GM20431 (cell line): ENCODE measurements around the gene CLSTN2.

ENCODE experiments used
- in situ Hi-C: fragments of 300-500 bp; cut with MseI, MboI; formaldehyde crosslinking; loops from one replicate; pipeline ENCODE4 v1.15.0; 2020; ENCODE audit warnings: low sequenced_read_pairs; ENCODE audit not compliant: unreplicated experiment

CLSTN2 gene

GRCh38 chr3:139935016-139935865 is at the start of gene CLSTN2:
TSS of gene CLSTN2 (plus strand) at chr3:139935185.
- in situ Hi-C loops = no loop called here

GRCh38 chr3:139887431-139887830 is 47.6 kb upstream of the CLSTN2 start:
- in situ Hi-C loops = no loop called here

DNA sequence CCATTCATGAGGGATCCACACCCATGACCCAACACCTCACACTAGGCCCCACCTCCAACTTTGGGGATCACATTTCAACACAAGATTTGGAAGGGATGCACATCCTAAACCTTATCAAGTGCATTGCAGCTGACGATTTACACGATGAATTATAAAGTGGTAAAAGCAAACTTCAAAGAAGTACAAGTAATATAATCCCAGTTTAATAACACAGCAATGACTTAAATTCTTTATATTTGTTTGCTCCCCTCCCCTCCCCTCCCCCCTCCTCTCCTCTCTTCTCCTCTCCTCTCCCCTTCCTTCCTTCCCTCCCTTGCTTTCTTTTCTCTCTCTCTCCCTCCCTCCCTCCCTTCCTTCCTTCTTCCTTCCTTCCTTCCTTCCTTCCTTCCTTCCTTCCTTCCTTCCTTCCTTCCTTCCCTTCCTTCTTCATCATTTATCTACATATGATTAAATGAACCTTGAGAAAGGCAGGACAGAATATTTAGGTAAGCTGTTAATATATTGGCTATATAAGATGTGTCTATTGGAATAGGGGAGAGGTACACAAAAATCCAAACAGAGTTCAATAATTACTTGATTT is 46.3 kb upstream of the CLSTN2 start:
- in situ Hi-C loops = no loop called here

DNA sequence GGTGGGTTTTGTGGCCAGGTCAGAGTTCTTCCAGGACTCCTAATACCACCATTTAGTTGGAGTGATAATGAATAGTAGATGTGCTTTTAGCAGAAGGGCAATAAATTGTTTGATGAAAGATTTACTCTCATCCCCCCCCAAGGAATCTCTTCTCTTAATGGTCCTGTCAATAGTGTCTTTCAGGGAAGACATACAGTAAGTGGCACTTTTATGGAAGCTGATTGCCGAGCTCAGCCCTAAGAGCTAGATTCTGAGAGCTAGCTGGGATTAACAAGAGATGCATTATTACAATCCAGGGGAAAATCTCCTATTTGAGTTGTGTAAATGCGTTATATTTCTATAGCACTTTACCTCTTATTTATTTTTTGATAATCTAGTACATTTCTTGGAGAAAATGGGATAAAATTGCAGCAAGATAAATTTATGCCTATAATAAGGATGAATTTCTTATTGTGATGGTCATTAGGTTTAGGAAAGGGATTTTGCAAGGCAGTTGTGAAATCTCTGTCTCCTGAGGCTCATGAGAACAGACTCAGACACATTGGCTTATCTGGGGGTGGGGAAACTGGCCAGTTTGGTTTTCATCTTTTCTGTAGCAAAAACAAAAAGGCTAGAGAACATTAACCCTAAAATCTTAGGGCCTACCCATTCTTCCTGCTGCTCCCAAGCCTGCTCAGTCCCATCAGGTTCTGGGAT is 41.6 kb upstream of the CLSTN2 start:
- in situ Hi-C loops = no loop called here

- in situ Hi-C loops = no loop called here
These were observed 40.9 kb upstream of the CLSTN2 start for GRCh38 chr3:139893963-139894642.

- in situ Hi-C loops = no loop called here
These were observed 40.4 kb upstream of the CLSTN2 start for GRCh38 chr3:139894643-139894989.

DNA sequence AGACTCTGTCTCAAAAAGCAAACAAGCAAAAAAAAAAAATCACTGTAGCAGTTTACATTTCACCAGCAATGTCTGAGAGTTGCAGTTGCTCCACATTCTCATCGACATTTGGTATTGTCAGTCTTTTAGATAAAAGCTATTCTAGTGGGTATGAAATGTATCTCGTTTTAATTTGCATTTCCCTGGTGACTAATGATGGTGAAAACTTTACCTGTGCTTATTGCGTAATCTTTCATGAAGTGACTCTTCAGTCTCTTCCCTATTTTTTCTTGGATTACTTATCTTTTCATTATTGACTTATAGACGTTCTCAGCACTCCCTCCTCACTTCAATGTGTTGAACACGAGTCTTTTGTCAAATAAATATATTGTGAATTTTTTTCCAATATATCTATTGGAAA is 37.2 kb upstream of the CLSTN2 start:
- in situ Hi-C loops = no loop called here

DNA sequence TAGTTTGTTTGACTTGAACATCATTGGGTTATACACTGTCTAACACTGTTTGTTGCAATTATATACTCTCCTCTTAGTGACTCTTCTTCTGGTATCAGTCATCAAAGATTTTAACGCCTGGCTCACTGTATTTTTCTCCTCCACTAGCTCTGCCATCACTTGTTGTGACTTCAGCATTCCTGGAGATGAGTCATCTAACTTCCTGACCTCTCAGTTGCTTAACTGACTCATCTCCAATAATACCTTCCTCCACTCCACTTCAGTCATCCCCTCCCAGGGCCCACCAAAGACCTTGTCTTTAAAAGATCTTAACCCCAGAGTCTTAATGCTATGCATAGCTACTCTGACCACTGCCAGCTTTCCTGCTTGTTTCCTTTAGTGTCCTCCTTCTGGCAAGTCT is 28.6 kb upstream of the CLSTN2 start:
- in situ Hi-C loops = no loop called here

GRCh38 chr3:139909811-139910210 is 25.2 kb upstream of the CLSTN2 start:
- in situ Hi-C loops = no loop called here

GRCh38 chr3:139916271-139916670 is 18.7 kb upstream of the CLSTN2 start:
- in situ Hi-C loops = no loop called here

GRCh38 chr3:139917226-139917785 is 17.7 kb upstream of the CLSTN2 start:
- in situ Hi-C loops = no loop called here

- in situ Hi-C loops = no loop called here
These were observed 6.1 kb upstream of the CLSTN2 start for GRCh38 chr3:139928708-139929505.

DNA sequence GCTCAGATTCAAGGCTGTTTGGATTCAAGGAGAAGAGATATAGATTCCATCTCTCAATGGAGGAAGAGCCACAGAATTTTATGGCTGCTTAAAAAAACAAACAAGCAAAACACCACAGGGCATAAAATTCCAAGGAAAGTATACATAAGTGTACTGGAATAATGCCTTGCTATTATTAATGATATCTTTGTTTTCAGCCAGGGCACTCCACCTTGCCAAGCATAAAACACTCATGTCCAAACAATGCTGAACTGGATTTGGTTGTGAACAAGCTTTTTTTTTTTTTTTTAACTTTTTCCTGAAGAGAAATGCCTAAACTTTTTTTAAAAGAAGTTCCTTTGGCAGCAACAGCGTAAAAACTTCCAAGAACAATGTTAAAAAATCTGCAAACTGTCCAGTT is 4.8 kb upstream of the CLSTN2 start:
- in situ Hi-C loops = no loop called here

DNA sequence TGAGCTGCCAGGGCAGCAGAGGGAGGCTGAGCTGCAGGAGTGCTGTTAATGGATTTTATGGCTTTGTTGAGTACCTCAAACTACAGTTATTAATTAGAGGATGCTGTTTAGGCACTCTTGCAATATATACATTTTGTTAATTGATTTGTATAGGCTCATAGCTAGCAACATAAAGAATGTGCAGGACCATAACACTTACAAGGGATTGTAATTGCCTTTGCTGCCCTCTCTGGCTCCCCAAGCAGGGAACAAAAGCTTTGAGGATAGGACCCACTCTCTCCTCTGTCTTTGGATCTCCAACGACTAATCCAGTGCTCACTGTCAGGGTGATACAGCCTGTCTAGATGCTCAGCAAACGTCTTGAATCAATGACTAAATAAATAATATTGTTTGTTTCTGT is 1.2 kb upstream of the CLSTN2 start:
- in situ Hi-C loops = no loop called here

GRCh38 chr3:139934613-139935015 is 371 bp upstream of the CLSTN2 start:
- in situ Hi-C loops = no loop called here

GRCh38 chr3:139935866-139936817 is 1.2 kb downstream of the CLSTN2 start:
- in situ Hi-C loops = no loop called here

GRCh38 chr3:139937674-139938279 is 2.8 kb downstream of the CLSTN2 start:
- in situ Hi-C loops = no loop called here

- in situ Hi-C loops = no loop called here
These were observed 4.8 kb downstream of the CLSTN2 start for GRCh38 chr3:139939681-139940190.
